Measurements from ENCODE around the gene CDK6. TPM values are rescaled to one million over a fixed set of nuclear protein-coding genes. Genes with fewer than 3 reads are reported as not detected.

CDK6 gene
- total RNA-seq, 1 experiment from 2014 or later, result 41.4 TPM

- Histone ChIP-seq H3K27ac (ENCODE audit: low read depth, low read length) (no peak overlapping the region), H3K79me2 (ENCODE audit: insufficient read depth, low read length) (peaks cover 90% of the 10 kb centered on the region)
- DNase-seq (ENCODE audit: low read depth, low spot score), result no peak
These were observed 39.1 kb downstream of the CDK6 start for GRCh38 chr7:92797284-92797683.

More at GRCh38 chr7:92797284-92797683, 39.1 kb downstream of the CDK6 start:
- peaks cover 0 to 6% of the 10 kb centered on the region in 2 experiments; a peak in 1 of 4 replicates for H3K4me1 ChIP-seq (ENCODE audit: control insufficient read depth in 1 of 2, insufficient read depth in 2 of 2, low read length in 2 of 2)
- no TSS peak for BruUV-seq (replicated peaks)
- H3K9ac ChIP-seq (ENCODE audit: low read length), result no peak overlapping the region
- H3K4me2 ChIP-seq (ENCODE audit: low read length), result no peak overlapping the region
- H4K20me1 ChIP-seq (ENCODE audit: insufficient read depth), result no peaks in the 10 kb centered on the region
- ChIA-PET RAD21 (ENCODE audit: low non-redundant PET in 1 of 2, low total read pairs in 2 of 2, uncharacterized antibody in 2 of 2, unreplicated experiment in 2 of 2) (no interaction called here), POLR2A (no interaction called here), CTCF (no interaction called here)
- intact Hi-C loops (cut with micrococcal nuclease), result no loop called here
- no peak for TF ChIP-seq YY1 (IDR thresholded peaks at IDR 0.05; ENCODE audit: extremely low read depth, insufficient replicate concordance, low read depth, low read length)
- TF ChIP-seq, protein P1, sequence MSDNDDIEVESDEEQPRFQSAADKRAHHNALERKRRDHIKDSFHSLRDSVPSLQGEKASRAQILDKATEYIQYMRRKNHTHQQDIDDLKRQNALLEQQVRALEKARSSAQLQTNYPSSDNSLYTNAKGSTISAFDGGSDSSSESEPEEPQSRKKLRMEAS (IDR thresholded peaks at IDR 0.05), result no peak
- no peak for TF ChIP-seq JUND (IDR thresholded peaks at IDR 0.05)
- no peak for TF ChIP-seq FOSL1 (IDR thresholded peaks at IDR 0.05; ENCODE audit: low read depth)
- no peak for TF ChIP-seq SIN3A (IDR thresholded peaks at IDR 0.05; ENCODE audit: low read depth)
- no peak for TF ChIP-seq POLR2AphosphoS5 (IDR thresholded peaks at IDR 0.05; ENCODE audit: low read depth, low read length)
- no peak for TF ChIP-seq EZH2 (IDR thresholded peaks at IDR 0.05)
- no peak for TF ChIP-seq REST (IDR thresholded peaks at IDR 0.05; ENCODE audit: low read depth)
- no peak for TF ChIP-seq TCF7L2 (IDR thresholded peaks at IDR 0.05; ENCODE audit: borderline replicate concordance, extremely low read depth, insufficient read depth, insufficient read length)
- TF ChIP-seq CTCF (IDR thresholded peaks at IDR 0.05 in 2 of 3, conservative IDR thresholded peaks at IDR 0.05 in 1 of 3; ENCODE audit: borderline replicate concordance in 1 of 3, insufficient read depth in 1 of 3, low read depth in 2 of 3, low read length in 2 of 3), result no peak
- TF ChIP-seq CEBPB (IDR thresholded peaks at IDR 0.05; ENCODE audit: low read depth), result no peak
- TF ChIP-seq EGR1 (IDR thresholded peaks at IDR 0.05; ENCODE audit: low read depth), result no peak
- TF ChIP-seq SP1 (IDR thresholded peaks at IDR 0.05; ENCODE audit: low read depth), result no peak
- TF ChIP-seq ZFX (IDR thresholded peaks at IDR 0.05), result no peak
- no peak for TF ChIP-seq SRF (IDR thresholded peaks at IDR 0.05; ENCODE audit: low read depth)
- TF ChIP-seq RAD21 (IDR thresholded peaks at IDR 0.05; ENCODE audit: low read depth), result no peak
- no peak for TF ChIP-seq CBX3 (IDR thresholded peaks at IDR 0.05; ENCODE audit: low read depth)
- no peak for TF ChIP-seq ZNF274 (IDR thresholded peaks at IDR 0.05; ENCODE audit: low read depth, low read length)
- TF ChIP-seq ELF1 (IDR thresholded peaks at IDR 0.05; ENCODE audit: borderline replicate concordance, low read depth), result no peak
- TF ChIP-seq, protein P2, sequence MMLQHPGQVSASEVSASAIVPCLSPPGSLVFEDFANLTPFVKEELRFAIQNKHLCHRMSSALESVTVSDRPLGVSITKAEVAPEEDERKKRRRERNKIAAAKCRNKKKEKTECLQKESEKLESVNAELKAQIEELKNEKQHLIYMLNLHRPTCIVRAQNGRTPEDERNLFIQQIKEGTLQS (IDR thresholded peaks at IDR 0.05), result no peak
- H3K9me3 ChIP-seq (ENCODE audit: control insufficient read depth in 1 of 2, insufficient read depth in 1 of 2, low read depth in 1 of 2, low read length in 2 of 2), result no peaks in the 10 kb centered on the region
- no peaks in the 10 kb centered on the region for H3K36me3 ChIP-seq (ENCODE audit: control insufficient read depth in 1 of 2, insufficient read depth in 2 of 2, low read length in 2 of 2)
- H3K27me3 ChIP-seq (ENCODE audit: insufficient read depth, low read length), result no peaks in the 10 kb centered on the region
- ATAC-seq, result no peak
- H3K9me2 ChIP-seq (ENCODE audit: insufficient read depth), result no peaks in the 10 kb centered on the region
- no peak overlapping the region for H3K4me3 ChIP-seq (replicated peaks in 1 of 2; ENCODE audit: low read depth in 1 of 2, low read length in 2 of 2)
- no peak overlapping the region for H2AFZ ChIP-seq (ENCODE audit: low read depth, low read length, poor library complexity, severe bottlenecking)

Data from HCT116 (cell line).